ENCODE data around the gene TMCC1.

DNA sequence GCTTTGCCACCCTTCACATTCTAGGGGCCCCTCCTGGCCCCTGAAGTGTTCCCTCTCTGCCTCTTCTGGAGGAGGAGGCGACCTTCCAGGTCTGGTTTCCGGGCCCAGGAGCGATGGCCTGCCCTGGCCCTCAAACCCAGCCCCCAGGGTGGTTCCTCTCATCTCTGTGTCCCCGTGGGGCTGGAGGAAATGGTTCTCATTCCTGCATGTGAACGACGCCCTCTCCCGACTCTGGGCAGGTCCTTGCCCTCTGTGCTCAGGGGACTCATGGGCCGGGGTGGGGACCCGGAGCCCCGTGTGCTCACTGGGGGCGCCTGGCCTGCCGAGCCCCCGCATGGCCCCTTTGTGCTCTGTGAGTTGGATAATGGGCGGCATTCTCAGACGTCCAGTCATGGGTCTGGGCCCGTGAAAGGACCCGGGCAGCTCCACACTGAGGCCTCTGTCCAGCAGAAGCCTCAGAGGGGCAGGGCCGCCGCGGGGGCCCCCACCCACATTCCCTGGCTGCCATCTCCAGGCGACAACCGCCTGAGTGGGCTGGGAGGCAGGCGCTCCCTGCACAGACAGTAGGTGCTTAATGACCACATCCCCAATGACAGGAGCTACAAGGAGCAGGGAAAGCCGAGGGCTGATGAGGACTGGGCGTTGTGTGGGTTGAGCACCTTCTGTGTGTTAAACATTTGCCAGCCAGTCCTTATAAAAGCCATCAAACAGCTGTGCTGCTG lies 281.5 kb downstream of the TMCC1 start:
- TF ChIP-seq REST (IDR thresholded peaks at IDR 0.05; ENCODE audit: insufficient read depth in 1 of 2, low read depth in 2 of 2, low read length in 2 of 2) (no peak), POLR2AphosphoS5 (IDR thresholded peaks at IDR 0.05; ENCODE audit: low read depth, low read length) (no peak)
